Epithelial cell of umbilical artery (primary cell): ENCODE measurements around the gene PPA2. TPM values are rescaled to one million over a fixed set of nuclear protein-coding genes. Genes with fewer than 3 reads are reported as not detected.

Source experiments
- total RNA-seq: library from RNA; depleted of rRNA; stranded (reverse); fragments of >200 nt; gene quantifications from 2 replicates; pipeline ENCODE4 v1.2.3, GENCODE V29; 2014

The PPA2 gene
- 75.0 and 102 TPM in 2 replicates for total RNA-seq

GRCh38 chr4:105473324-105474098, at the start of gene PPA2:
Gene PPA2, minus strand, starts transcription at chr4:105474062. Its CDS starts 12 bp downstream, at chr4:105474050.

Other genes with a start within 250 kb of the PPA2 start
- gene ARHGEF38, start 78.6 kb upstream of the PPA2 start, total RNA-seq, result not detected in 2 replicates
- gene INTS12, start 234.6 kb upstream of the PPA2 start, total RNA-seq, result 17.2 and 20.2 TPM in 2 replicates
- 12.3 and 15.3 TPM in 2 replicates for gene GSTCD, start 234.7 kb upstream of the PPA2 start, total RNA-seq